ES-I3 (cell line): ENCODE measurements around the gene UROC1.

ENCODE experiments used
- H3K36me3 ChIP-seq: 2 replicates; pipeline ENCODE4 v1.6.1; 2013; ENCODE audit warnings: mild to moderate bottlenecking, low read length, control low read depth, moderate library complexity; ENCODE audit not compliant: insufficient read depth
- H3K4me1 ChIP-seq: 2 replicates; pipeline ENCODE4 v1.6.1; 2013; ENCODE audit warnings: mild to moderate bottlenecking, control low read depth, low read length; ENCODE audit not compliant: insufficient read depth
- H3K9ac ChIP-seq: 2 replicates; pipeline ENCODE4 v1.6.1; 2013; ENCODE audit warnings: low read depth, mild to moderate bottlenecking, low read length, moderate library complexity
- H3K9me3 ChIP-seq: 2 replicates; pipeline ENCODE4 v1.6.1; 2013; ENCODE audit warnings: mild to moderate bottlenecking, low read length, moderate library complexity; ENCODE audit not compliant: control insufficient read depth, insufficient read depth

The UROC1 gene

GRCh38 chr3:126442094-126442855, 75.3 kb downstream of the UROC1 start:
- H3K9ac ChIP-seq = no peak overlapping the region
- H3K9me3 ChIP-seq = no peaks in the 10 kb centered on the region
- peaks cover 4% of the 10 kb centered on the region for H3K4me1 ChIP-seq
- no peaks in the 10 kb centered on the region for H3K36me3 ChIP-seq

GRCh38 chr3:126441256-126441880, 76.2 kb downstream of the UROC1 start:
- no peaks in the 10 kb centered on the region for H3K36me3 ChIP-seq

GRCh38 chr3:126440709-126440995, 76.9 kb downstream of the UROC1 start:
- H3K9ac ChIP-seq = no peak overlapping the region
- no peaks in the 10 kb centered on the region for H3K36me3 ChIP-seq
- peaks cover 4% of the 10 kb centered on the region for H3K4me1 ChIP-seq
- no peaks in the 10 kb centered on the region for H3K9me3 ChIP-seq

More at GRCh38 chr3:126441256-126441880, 76.2 kb downstream of the UROC1 start:
- H3K9me3 ChIP-seq = no peaks in the 10 kb centered on the region
- no peak overlapping the region for H3K9ac ChIP-seq
- peaks cover 4% of the 10 kb centered on the region for H3K4me1 ChIP-seq

- Histone ChIP-seq H3K9ac (no peak overlapping the region), H3K36me3 (no peaks in the 10 kb centered on the region), H3K4me1 (peaks cover 4% of the 10 kb centered on the region), H3K9me3 (no peaks in the 10 kb centered on the region)
These were observed 77.4 kb downstream of the UROC1 start for GRCh38 chr3:126439968-126440708.

GRCh38 chr3:126439346-126439967, 78.1 kb downstream of the UROC1 start:
- Histone ChIP-seq H3K9ac (no peak overlapping the region), H3K9me3 (no peaks in the 10 kb centered on the region), H3K36me3 (no peaks in the 10 kb centered on the region), H3K4me1 (peaks cover 4% of the 10 kb centered on the region)

GRCh38 chr3:126438746-126439145, 78.8 kb downstream of the UROC1 start:
- no peak overlapping the region for H3K9ac ChIP-seq
- peaks cover 4% of the 10 kb centered on the region for H3K4me1 ChIP-seq
- H3K9me3 ChIP-seq = no peaks in the 10 kb centered on the region
- no peaks in the 10 kb centered on the region for H3K36me3 ChIP-seq

- no peaks in the 10 kb centered on the region for H3K9me3 ChIP-seq
- H3K9ac ChIP-seq = no peak overlapping the region
- peaks cover under 1% of the 10 kb centered on the region; the same call in 1 of the 2 replicates for H3K4me1 ChIP-seq
- no peaks in the 10 kb centered on the region for H3K36me3 ChIP-seq
These were observed 79.4 kb downstream of the UROC1 start for GRCh38 chr3:126438186-126438585.

- Histone ChIP-seq H3K9ac (no peak overlapping the region), H3K4me1 (no peaks in the 10 kb centered on the region), H3K36me3 (no peaks in the 10 kb centered on the region), H3K9me3 (no peaks in the 10 kb centered on the region)
These were observed 80.5 kb downstream of the UROC1 start for GRCh38 chr3:126436826-126437717.

- H3K9me3 ChIP-seq = no peaks in the 10 kb centered on the region
- no peaks in the 10 kb centered on the region for H3K4me1 ChIP-seq
- H3K36me3 ChIP-seq = no peaks in the 10 kb centered on the region
- no peak overlapping the region for H3K9ac ChIP-seq
These were observed 81.9 kb downstream of the UROC1 start for GRCh38 chr3:126435456-126436315.

GRCh38 chr3:126434931-126435411, 82.6 kb downstream of the UROC1 start:
- no peaks in the 10 kb centered on the region for H3K36me3 ChIP-seq
- H3K4me1 ChIP-seq = no peaks in the 10 kb centered on the region
- H3K9me3 ChIP-seq = no peaks in the 10 kb centered on the region
- H3K9ac ChIP-seq = no peak overlapping the region

GRCh38 chr3:126434264-126434590, 83.3 kb downstream of the UROC1 start:
- H3K9ac ChIP-seq = no peak overlapping the region
- no peaks in the 10 kb centered on the region; the same call in 1 of the 2 replicates for H3K9me3 ChIP-seq
- no peaks in the 10 kb centered on the region for H3K4me1 ChIP-seq
- H3K36me3 ChIP-seq = no peaks in the 10 kb centered on the region

GRCh38 chr3:126433496-126434263, 83.9 kb downstream of the UROC1 start:
- no peaks in the 10 kb centered on the region; the same call in 1 of the 2 replicates for H3K9me3 ChIP-seq
- H3K36me3 ChIP-seq = no peaks in the 10 kb centered on the region
- no peak overlapping the region for H3K9ac ChIP-seq
- no peaks in the 10 kb centered on the region for H3K4me1 ChIP-seq
